ENCODE measurements around the gene ATG4B. TPM values are rescaled to one million over a fixed set of nuclear protein-coding genes. Genes with fewer than 3 reads are reported as not detected.

Gene ATG4B
- total and polyA plus RNA-seq, 9 of the 15 experiments (the other 6 are each of a cell fraction or from before 2014, with no cell fraction given) = 5.9 to 58.8 (median 35.6) TPM

GRCh38 chr2:241637018-241637794, at the start of gene ATG4B, which contains the start of gene THAP4 (continued):
- TF ChIP-seq ARHGAP35 (IDR thresholded peaks at IDR 0.05; ENCODE audit: partially characterized antibody) (no peak), MEIS2 (IDR thresholded peaks at IDR 0.05; ENCODE audit: partially characterized antibody) (no peak), TCF7 (IDR thresholded peaks at IDR 0.05; ENCODE audit: borderline replicate concordance) (no peak), KLF1 (tag; IDR thresholded peaks at IDR 0.05) (no peak), FOXP1 (CRISPR knock-in tag; IDR thresholded peaks at IDR 0.05) (no peak), SIX5 (IDR thresholded peaks at IDR 0.05; ENCODE audit: borderline replicate concordance in 1 of 2, insufficient read depth in 1 of 2, low read depth in 1 of 2, low read length in 2 of 2) (peak; percentile 75 to 79), GABPA (tag; conservative IDR thresholded peaks at IDR 0.05; ENCODE audit: low read depth) (peak; percentile 92), TAL1 (IDR thresholded peaks at IDR 0.05) (no peak), ZNF764 (CRISPR knock-in tag; IDR thresholded peaks at IDR 0.05; ENCODE audit: low read depth) (no peak), ZNF644 (tag; IDR thresholded peaks at IDR 0.05; ENCODE audit: low read depth) (peak; percentile 64; the same call in 1 of the 2 replicates), DACH1 (IDR thresholded peaks at IDR 0.05; ENCODE audit: partially characterized antibody) (no peak), TOE1 (IDR thresholded peaks at IDR 0.05; ENCODE audit: borderline replicate concordance) (no peak; the same call in 1 of the 2 replicates), TOE1 (CRISPR knock-in tag; IDR thresholded peaks at IDR 0.05; ENCODE audit: borderline replicate concordance, low read depth) (no peak), THRA (IDR thresholded peaks at IDR 0.05) (no peak), WHSC1 (IDR thresholded peaks at IDR 0.05; ENCODE audit: low read length) (no peak), ZNF57 (CRISPR knock-in tag; IDR thresholded peaks at IDR 0.05) (no peak), CBX5 (IDR thresholded peaks at IDR 0.05; ENCODE audit: borderline replicate concordance, low read depth) (no peak), KLF16 (IDR thresholded peaks at IDR 0.05) (no peak), PHTF2 (CRISPR knock-in tag; IDR thresholded peaks at IDR 0.05) (no peak), HMBOX1 (IDR thresholded peaks at IDR 0.05) (no peak), ZNF253 (CRISPR knock-in tag; conservative IDR thresholded peaks at IDR 0.05) (no peak), SLC30A9 (CRISPR knock-in tag; IDR thresholded peaks at IDR 0.05) (no peak), TCF3 (CRISPR knock-in tag; IDR thresholded peaks at IDR 0.05) (no peak; the same call in 1 of the 2 replicates), MTA3 (IDR thresholded peaks at IDR 0.05; ENCODE audit: borderline replicate concordance) (peak; percentile 97), HDGF (IDR thresholded peaks at IDR 0.05) (no peak), TCFL5 (CRISPR knock-in tag; conservative IDR thresholded peaks at IDR 0.05) (no peak)
- TF ChIP-seq, protein P1, sequence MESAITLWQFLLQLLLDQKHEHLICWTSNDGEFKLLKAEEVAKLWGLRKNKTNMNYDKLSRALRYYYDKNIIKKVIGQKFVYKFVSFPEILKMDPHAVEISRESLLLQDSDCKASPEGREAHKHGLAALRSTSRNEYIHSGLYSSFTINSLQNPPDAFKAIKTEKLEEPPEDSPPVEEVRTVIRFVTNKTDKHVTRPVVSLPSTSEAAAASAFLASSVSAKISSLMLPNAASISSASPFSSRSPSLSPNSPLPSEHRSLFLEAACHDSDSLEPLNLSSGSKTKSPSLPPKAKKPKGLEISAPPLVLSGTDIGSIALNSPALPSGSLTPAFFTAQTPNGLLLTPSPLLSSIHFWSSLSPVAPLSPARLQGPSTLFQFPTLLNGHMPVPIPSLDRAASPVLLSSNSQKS (CRISPR knock-in tag; IDR thresholded peaks at IDR 0.05) = no peak
